Central memory CD4-positive, alpha-beta T cell (primary cell): ENCODE measurements around the gene CYB5B.

ENCODE experiments used
- DNase-seq: peaks from one replicate; pipeline ENCODE4 v3.0.0; 2022

Gene CYB5B

DNA sequence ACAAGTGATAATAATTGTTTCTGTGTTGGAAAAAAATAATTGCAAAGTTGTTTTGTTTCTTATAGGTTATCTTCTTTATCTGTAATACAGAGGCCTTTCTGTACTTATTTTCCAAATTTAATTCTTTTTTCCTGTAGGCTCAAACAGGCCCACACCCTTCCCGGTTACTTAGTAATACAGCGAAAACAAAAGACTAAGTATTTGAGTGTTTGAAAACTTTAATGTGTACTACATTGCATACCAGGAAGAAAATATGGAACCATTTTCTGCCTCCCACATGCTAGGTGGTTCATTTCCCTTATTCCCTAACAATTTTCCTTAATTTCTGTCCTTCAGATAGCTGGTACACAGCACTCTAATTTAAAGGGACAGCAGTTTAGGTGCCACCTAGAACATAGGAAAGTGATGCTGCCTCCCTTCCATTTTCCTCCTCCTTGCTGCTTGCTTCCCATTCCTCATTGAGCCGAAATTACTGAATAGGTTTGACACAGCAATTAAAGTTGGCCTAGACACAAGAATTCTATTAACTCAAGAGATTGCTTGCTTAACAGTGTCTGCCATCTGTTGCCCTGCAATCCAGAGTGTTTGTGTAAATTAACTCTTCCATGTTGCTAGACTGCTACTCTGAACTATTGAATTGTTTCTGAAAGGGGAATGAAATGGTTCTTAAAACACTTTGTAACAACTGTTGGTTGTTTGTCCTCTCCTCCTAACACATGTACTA lies 24.2 kb downstream of the CYB5B start:
- no peak for DNase-seq

DNA sequence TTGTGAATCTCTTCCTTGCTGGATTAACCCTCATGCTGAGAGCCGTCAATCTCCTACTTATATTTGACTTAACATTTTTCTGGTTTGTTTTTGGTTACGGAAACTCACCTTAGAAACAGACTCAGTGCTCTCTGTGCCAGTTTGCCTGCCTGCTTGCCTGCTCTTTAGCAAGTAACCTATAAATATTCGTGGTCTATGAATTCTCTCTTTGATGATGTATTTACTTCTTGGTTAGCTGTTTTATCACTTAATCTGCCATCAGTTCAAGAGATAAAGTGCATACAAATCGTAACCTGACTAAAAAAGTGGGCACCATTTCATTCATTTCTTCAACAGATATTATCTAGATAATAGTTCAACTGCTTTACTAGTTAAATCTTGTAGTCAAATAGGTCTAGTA lies 26.7 kb downstream of the CYB5B start:
- no peak for DNase-seq

DNA sequence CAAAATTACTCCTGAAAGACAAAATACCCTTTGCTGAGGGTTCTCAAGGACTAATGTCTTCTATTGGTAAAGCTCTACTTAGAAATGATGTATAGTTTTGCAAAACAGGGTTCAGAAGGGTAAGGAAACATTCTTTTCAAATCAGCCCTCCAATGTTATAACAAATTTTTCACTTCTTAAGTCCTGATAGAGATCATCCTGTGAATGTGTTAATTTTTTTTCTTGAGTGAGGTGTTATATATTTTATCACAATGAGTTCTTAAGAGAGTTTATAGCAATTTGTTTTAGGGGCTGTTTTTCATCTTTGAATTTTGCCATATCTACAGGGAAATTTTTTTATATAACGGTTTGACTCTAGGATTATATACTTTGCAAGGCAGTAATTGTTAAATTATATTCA lies 29.5 kb downstream of the CYB5B start:
- no peak for DNase-seq

DNA sequence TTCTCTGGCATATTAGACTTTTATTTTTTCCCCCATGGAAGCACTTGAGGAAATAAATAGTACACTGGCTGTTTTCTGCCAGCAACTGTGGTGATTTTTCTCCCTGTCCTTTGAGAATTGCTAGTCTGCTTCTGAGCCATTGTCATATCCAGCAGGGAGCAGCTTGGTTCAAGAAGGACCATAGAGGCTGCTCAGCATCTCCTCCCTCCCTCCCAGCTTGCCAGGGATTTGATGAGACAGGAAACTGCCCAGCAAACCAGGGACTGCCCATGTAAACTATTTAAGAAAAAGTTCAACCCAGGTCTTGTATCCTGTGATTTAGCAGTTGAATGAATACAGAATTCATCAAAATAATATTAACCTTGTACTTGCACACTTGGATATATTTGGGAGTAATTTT lies 39.5 kb downstream of the CYB5B start:
- DNase-seq = no peak

GRCh38 chr16:69465083-69465721 lies 40.8 kb downstream of the CYB5B start:
- DNase-seq = no peak

DNA sequence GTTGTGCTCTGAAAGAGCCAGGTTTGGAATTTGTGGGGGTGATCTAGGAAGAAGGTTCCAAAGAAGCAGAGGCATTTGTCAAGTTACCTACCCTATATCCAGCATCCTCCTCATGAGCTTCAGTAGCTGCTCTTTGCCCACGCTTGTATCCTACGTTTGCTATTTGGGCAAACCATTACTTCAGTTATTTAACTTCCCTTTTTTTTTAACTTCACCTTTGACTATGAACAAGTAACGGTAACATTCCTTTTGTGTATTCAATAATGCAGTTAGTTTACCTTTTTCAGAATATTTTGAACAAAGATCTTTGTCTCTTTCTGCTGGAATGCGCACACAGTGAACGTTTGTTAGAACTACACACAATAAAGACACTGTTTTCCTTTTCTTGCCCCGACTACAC lies 41.5 kb downstream of the CYB5B start:
- no peak for DNase-seq

DNA sequence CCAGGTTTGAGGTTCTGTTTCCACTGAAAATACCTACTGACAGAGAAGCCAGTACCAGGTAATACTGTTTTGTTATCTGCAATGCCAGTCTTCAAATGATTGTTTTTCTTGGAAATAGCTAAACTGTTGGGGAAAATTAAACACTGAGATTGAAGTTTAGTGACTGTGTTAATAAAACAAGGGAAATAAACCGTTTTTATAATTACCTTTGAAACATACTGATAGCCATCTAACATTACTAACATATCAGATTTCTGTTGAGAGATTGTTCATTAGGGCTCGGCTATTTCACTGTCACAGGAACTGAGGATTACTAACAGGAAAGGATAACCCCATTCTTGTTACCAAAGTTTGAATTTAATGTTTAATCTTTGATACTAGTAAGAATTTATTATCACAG lies 42.1 kb downstream of the CYB5B start:
- no peak for DNase-seq

DNA sequence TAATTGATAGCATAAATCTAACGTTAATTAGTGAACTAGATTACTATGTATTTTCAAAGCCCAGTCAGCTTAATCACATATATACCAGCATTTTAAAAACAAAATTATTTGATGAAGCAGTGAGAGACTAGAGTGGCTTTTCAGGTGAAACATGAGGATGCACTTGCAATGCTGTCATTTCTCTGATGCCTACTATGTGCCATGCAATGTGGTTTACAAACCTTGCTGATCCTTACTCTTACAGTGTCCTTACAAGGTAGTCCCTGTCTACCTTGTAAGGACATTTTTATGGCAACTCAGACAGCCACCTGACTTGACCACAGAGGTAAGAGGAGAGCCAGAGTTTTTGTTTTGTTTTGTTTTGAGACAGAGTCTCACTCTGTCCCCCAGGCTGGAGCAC lies 42.7 kb downstream of the CYB5B start:
- no peak for DNase-seq

DNA sequence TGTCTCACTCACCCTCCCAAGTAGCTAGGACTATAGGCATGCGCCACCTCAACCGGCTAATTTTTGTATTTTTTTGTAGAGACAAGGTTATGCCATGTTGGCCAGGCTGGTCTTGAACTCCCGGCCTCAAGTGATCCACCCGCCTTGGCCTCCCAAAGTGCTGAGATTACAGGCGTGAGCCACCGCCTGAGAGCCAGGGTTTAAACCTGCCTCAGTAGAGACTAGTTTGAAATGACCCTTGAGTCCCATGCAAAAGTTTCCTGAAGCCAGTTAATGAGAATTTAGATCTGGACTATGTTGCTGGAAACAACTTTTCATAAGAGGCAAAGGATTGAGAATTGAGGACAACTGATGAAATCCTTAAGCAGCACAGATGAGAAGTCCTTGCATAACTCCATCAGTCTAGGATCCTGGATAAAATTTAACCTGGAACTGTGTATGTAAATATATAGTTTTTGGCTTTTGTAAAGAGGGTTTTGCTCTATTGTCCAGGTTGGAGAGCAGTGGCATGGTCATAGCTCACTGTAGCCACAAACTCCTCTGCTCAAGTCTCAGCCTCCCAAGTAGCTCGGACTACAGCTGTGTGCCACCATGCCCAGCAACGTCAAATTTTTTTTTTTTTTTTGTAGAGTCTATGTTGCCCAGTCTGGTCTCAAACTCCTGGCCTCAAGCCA lies 43.2 kb downstream of the CYB5B start:
- DNase-seq = no peak

GRCh38 chr16:69469807-69470561 lies 45.6 kb downstream of the CYB5B start:
- no peak for DNase-seq

DNA sequence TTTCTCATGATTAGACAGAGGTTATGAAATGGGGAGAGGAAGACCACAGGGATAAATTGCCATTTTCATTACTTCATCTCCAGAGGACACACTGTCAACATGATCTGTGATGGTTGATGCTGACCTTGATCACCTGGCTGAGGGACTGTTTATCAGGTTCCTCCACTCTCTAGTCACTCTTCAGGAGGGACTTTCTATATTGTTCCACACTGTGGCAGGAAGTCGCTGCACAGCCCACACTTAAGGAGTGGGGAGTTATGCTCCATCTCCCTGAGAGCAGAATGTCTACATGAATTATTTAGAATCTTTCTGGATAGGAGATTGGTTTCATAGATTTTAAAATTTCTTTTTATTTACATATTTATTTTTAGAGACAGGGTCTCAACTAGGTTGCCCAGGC lies 46.7 kb downstream of the CYB5B start:
- no peak for DNase-seq

- no peak for DNase-seq
Measured at GRCh38 chr16:69474408-69474807, 50.0 kb downstream of the CYB5B start.

DNA sequence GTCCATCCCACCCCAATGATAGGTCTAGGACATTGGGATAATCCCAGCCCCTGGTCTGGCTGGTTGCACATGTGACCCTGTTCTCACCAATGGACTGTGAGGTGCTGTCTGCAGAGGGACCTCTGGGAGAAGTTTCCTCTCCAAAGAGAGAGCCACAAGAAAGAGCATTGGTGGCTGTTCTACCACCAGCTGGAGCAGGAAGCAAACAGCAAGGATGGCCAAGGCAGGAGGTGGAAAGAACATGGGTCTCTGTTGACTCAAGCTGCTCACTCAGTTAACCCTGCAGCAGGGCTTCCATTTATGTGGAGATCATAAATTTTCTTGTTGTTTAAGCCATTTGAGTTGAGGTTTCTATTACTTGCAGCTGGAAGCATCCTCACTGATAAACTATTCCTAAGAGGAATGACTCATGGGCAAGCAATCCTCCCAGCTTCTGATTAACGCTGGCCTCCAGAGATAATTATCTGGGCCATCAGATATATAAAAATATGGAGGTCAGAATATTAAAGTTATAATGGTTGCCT lies 52.6 kb downstream of the CYB5B start:
- DNase-seq = no peak

DNA sequence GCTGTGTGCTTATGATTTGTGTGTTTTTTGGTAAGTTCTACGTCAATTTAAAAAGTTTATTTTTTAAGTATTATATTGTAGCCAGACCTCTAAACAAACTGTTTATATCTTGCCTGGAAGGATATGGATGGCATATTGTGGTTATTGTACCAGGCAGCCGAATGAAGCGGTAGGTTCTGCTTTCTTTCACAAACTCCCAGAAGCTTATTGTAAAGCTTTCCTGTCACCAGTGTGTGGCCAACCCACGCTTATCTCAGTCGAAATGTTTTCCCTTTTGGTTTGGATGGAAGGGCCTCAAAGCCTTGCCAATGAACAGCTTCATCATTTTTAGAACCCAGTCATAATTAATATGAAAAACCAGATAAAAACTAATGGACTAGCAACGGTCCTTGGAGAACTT lies 53.1 kb downstream of the CYB5B start:
- DNase-seq = no peak

- no peak for DNase-seq
Measured at GRCh38 chr16:69478685-69479084, 54.3 kb downstream of the CYB5B start.

DNA sequence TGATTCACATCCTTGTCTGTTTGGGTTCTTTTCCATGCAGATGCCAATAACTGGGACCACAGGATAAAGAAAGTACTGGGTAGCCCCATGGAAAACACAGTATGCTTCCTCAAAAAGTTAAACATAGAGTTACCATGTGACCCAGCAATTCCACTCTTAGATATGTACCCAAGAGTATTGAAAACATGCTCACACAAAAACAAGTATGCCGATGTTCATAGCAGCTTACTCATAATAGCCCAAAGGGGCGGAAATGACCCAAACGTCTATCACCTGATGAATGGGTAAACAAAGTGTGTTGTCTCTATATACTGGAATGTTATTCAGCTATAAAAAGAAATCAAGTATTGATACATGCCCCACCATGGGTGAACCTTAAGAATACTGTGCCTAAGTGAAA lies 55.4 kb downstream of the CYB5B start:
- no peak for DNase-seq

GRCh38 chr16:69481901-69482341 lies 57.5 kb downstream of the CYB5B start:
- no peak for DNase-seq

DNA sequence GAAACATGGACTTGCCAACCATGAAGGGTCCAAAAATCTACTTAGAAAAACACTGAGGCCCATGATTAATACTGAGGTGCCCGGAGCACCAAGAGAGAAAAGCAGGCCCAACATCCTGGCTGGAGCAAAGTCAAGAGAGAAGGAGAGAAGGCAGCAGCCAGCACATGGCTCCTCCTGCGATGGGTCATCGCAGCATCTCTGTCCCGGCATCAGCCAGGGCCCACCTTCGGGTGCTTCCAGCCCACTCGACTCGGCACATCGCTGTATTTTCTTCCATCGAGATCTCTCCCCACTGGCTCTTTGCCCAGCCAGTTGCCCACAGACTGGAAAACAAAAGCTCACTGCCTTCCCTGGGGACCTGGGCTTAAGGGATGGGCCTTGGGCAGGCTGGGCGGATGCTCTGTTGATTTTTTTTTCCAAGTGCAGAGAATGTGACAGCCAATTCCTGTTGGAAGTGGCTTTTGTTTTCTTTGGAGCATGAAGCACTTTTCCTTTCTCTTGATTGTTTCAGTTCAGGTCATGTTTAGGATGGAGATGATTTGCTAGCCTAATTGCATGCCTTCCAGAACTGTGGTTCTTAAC lies 58.1 kb downstream of the CYB5B start:
- no peak for DNase-seq

GRCh38 chr16:69483611-69484010 lies 59.2 kb downstream of the CYB5B start:
- DNase-seq = no peak

GRCh38 chr16:69485361-69485760 lies 60.9 kb downstream of the CYB5B start:
- no peak for DNase-seq

- no peak for DNase-seq
Measured at GRCh38 chr16:69485816-69486215, 61.4 kb downstream of the CYB5B start.

DNA sequence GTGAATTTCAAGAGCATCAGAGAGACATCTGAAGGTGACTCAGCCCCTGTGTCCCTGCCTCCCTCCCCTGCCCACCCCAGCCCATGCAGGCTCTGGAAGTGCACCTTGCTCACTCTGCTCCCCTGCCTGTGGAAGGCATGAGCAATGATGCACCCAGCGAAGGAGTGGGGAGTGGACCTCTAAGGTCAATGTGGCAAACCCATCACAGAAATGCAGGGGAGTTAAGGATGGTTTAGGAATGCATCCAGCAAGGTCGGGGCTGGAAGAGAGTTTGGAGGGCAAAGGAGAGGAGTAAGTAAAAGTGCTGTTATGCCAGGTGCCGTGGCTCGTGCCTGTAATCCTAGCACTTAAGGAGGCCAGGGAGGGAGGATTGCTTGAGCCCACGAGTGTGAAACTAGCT lies 61.9 kb downstream of the CYB5B start:
- no peak for DNase-seq

DNA sequence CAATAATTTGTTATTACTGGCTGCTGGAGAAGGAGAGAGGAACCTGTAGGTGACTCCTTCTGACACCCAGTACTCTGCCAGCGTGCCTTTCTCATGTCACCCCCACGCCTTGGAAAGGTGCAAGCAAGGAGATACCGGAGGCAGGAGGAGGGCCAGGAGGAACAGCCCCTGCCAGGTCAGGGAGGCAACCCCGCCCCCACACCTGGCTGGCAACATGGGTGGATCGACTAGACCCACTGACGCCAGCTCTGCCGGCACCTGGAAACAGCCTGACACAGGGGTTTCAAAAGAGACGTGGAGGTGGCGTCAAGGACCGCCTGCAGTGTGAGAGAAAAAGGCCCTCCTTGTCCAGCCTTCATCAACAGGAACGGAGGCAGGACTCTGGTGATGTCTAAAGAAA lies 62.3 kb downstream of the CYB5B start:
- DNase-seq = no peak
